Liver (tissue), 9 donors: ENCODE results near the gene MPRIP. TPM values are rescaled to one million over a fixed set of nuclear protein-coding genes. Genes with fewer than 3 reads are reported as not detected.

Source experiments
- DNase-seq: peaks from one replicate; pipeline ENCODE4 v3.0.0-alpha.2; 2017; ENCODE audit warnings: low spot score
- H3K27ac ChIP-seq, 2 donors: one replicate each; pipeline ENCODE4 v1.7.0; 2013; ENCODE audit warnings: inconsistent platforms in 2 of 2, low read length in 2 of 2, control low read depth in 1 of 2, low read depth in 1 of 2, mild to moderate bottlenecking in 1 of 2
- H3K27me3 ChIP-seq, 4 donors: one replicate each; pipeline versions ENCODE4 v1.6.1 to v1.7.0; 2013; ENCODE audit warnings: low read length in 3 of 4, inconsistent platforms in 1 of 4, mild to moderate bottlenecking in 1 of 4, moderate library complexity in 1 of 4; ENCODE audit not compliant: control insufficient read depth in 4 of 4, insufficient read depth in 4 of 4
- H3K36me3 ChIP-seq, 4 donors: one replicate each; pipeline versions ENCODE4 v1.6.1 to v1.7.0; 2013; ENCODE audit warnings: low read length in 3 of 4, mild to moderate bottlenecking in 3 of 4, low read depth in 1 of 4, moderate library complexity in 1 of 4; ENCODE audit not compliant: control insufficient read depth in 4 of 4, insufficient read depth in 3 of 4
- H3K4me1 ChIP-seq, 4 donors: one replicate each; pipeline versions ENCODE4 v1.6.1 to v1.7.0; 2013; ENCODE audit warnings: low read length in 3 of 4, mild to moderate bottlenecking in 3 of 4, moderate library complexity in 1 of 4; ENCODE audit not compliant: control insufficient read depth in 4 of 4, insufficient read depth in 4 of 4
- H3K4me3 ChIP-seq, 3 donors: one replicate each; pipeline versions ENCODE4 v1.6.1 to v1.7.0; 2013; ENCODE audit warnings: low read length in 3 of 3, control low read depth in 1 of 3, low read depth in 1 of 3, mild to moderate bottlenecking in 1 of 3
- H3K9ac ChIP-seq, 2 donors: one replicate each; pipeline ENCODE4 v1.7.0; 2013; ENCODE audit warnings: low read length in 2 of 2, mild to moderate bottlenecking in 2 of 2, moderate library complexity in 2 of 2, control low read depth in 1 of 2, low read depth in 1 of 2
- H3K9me3 ChIP-seq, 4 donors: one replicate each; pipeline versions ENCODE4 v1.6.1 to v1.7.0; 2013; ENCODE audit warnings: low read length in 3 of 4; ENCODE audit not compliant: control insufficient read depth in 4 of 4
- CTCF ChIP-seq: fragments of 150-350 bp; IDR thresholded peaks from 2 replicates; pipeline ENCODE4 v1.5.1; 2017; ENCODE audit warnings: improper control_type of control experiment, low read depth, low read length; ENCODE audit not compliant: missing input control
- EGR1 ChIP-seq, 2 donors: IDR thresholded peaks; 2 replicates each; pipeline ENCODE4 v1.6.1; 2016 to 2018; ENCODE audit warnings: antibody characterized with exemption in 2 of 2, low read depth in 2 of 2
- FOXA1 ChIP-seq: IDR thresholded peaks from 2 replicates; pipeline ENCODE4 v1.6.1; 2016; ENCODE audit warnings: antibody characterized with exemption
- FOXA2 ChIP-seq: IDR thresholded peaks from 2 replicates; pipeline ENCODE4 v1.6.1; 2016; ENCODE audit warnings: antibody characterized with exemption
- HNF4A ChIP-seq, 2 donors: conservative IDR thresholded peaks; 2 replicates each; pipeline ENCODE4 v1.6.1; 2016; ENCODE audit warnings: antibody characterized with exemption in 2 of 2, mild to moderate bottlenecking in 2 of 2
- HNF4G ChIP-seq: IDR thresholded peaks from 2 replicates; pipeline ENCODE4 v1.6.1; 2016; ENCODE audit warnings: antibody characterized with exemption
- JUND ChIP-seq, 2 donors: IDR thresholded peaks; 2 replicates each; pipeline ENCODE4 v1.6.1; 2016; ENCODE audit warnings: antibody characterized with exemption in 2 of 2
- RAD21 ChIP-seq, 2 donors: IDR thresholded peaks; 2 replicates each; pipeline ENCODE4 v1.6.1; 2016; ENCODE audit warnings: antibody characterized with exemption in 2 of 2, mild to moderate bottlenecking in 2 of 2
- REST ChIP-seq: IDR thresholded peaks from 2 replicates; pipeline ENCODE4 v1.6.1; 2016; ENCODE audit warnings: antibody characterized with exemption, mild to moderate bottlenecking
- SP1 ChIP-seq: IDR thresholded peaks from 2 replicates; pipeline ENCODE4 v1.6.1; 2018; ENCODE audit warnings: antibody characterized with exemption, mild to moderate bottlenecking
- TAF1 ChIP-seq: conservative IDR thresholded peaks from 2 replicates; pipeline ENCODE4 v1.6.1; 2016; ENCODE audit warnings: antibody characterized with exemption, mild to moderate bottlenecking
- ZBTB33 ChIP-seq: IDR thresholded peaks from 2 replicates; pipeline ENCODE4 v1.6.1; 2016; ENCODE audit warnings: antibody characterized with exemption
- WGBS: extraction: QIAGEN DNeasy Blood & Tissue Kit; methylation state at CpG from one replicate; pipeline ENCODE4 v1.1.7; 2013; 5-methylcytosine and 5-hydroxymethylcytosine counted together
- polyA plus RNA-seq, 2 donors: library from polyadenylated mRNA; stranded (reverse) in 1 of 2; unstranded in 1 of 2; fragments of 200-250 nt in 1 of 2; fragments of >200 nt in 1 of 2; fragmentation: Nextera tagmentation in 1 of 2; extraction: Ambion mirVana in 1 of 2; gene quantifications; one replicate each; pipeline versions ENCODE4 v1.2.1 to v1.2.3, GENCODE V29; 2013 to 2015
- total RNA-seq, 2 donors: library from RNA; depleted of rRNA; stranded (reverse); fragments of >200 nt; gene quantifications; one replicate each; pipeline ENCODE4 v1.2.3, GENCODE V29; 2014
- donor health status: healthy.
- donor health status: healthy.
- donor health status: healthy.
- donor health status: healthy.
- donor health status: healthy.

Gene MPRIP
- total and polyA plus RNA-seq, 4 donors = 21.2 to 61.9 (median 34.7) TPM

- no peak for TF ChIP-seq ZBTB33
- no peak for TF ChIP-seq HNF4G
- no peak for TF ChIP-seq EGR1 (IDR thresholded peaks at IDR 0.05; ENCODE audit: low read depth in 2 of 2)
- no peak for TF ChIP-seq CTCF
- no peak for TF ChIP-seq FOXA1
- TF ChIP-seq SP1 = no peak
- no peak for TF ChIP-seq RAD21 (IDR thresholded peaks at IDR 0.05)
These were observed 181.5 kb downstream of the MPRIP start (continued) for GRCh38 chr17:17223736-17224135.

- peaks cover 7 to 14% (median 14%) of the 10 kb centered on the region in 4 donors for H3K4me1 ChIP-seq
- peaks cover 20 to 85% (median 65%) of the 10 kb centered on the region in 4 donors for H3K36me3 ChIP-seq
- TF ChIP-seq ZBTB33 (no peak), FOXA2 (no peak), RAD21 (IDR thresholded peaks at IDR 0.05) (no peak), TAF1 (no peak), REST (no peak), FOXA1 (no peak), JUND (IDR thresholded peaks at IDR 0.05) (no peak), SP1 (no peak), HNF4A (conservative IDR thresholded peaks at IDR 0.05) (no peak)
- no peak overlapping the region for H3K27ac ChIP-seq
- H3K9me3 ChIP-seq = no peaks in the 10 kb centered on the region
- no peak for DNase-seq
- H3K27me3 ChIP-seq = no peaks in the 10 kb centered on the region
- 91% methylated on average over 8 of the region's 8 CpGs for WGBS
- H3K4me3 ChIP-seq = no peak overlapping the region
- H3K9ac ChIP-seq = no peak overlapping the region
These were observed 181.9 kb downstream of the MPRIP start for GRCh38 chr17:17224137-17224536.
